ENCODE measurements around the gene LHX4.

DNA sequence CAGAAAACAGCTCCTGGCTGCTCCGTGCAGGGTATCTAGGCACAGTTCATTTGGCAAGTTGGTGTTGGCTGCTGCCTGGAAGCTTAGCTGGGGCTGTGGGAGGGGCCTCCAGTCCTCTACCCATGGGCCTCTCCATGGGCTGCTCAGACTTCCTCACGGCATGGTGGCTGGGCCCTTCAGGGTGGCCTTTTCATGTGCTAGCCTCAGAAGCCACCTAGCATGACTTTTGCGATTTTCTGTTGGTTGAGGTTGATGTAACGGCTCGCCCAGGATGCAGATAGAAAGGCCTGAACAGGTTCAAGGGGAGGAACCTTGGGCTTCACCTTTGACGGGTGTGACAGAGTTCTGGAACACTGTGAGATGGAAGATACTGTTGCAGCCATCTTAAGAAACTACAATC, 25.8 kb upstream of the LHX4 start:
- TF ChIP-seq, protein P1, sequence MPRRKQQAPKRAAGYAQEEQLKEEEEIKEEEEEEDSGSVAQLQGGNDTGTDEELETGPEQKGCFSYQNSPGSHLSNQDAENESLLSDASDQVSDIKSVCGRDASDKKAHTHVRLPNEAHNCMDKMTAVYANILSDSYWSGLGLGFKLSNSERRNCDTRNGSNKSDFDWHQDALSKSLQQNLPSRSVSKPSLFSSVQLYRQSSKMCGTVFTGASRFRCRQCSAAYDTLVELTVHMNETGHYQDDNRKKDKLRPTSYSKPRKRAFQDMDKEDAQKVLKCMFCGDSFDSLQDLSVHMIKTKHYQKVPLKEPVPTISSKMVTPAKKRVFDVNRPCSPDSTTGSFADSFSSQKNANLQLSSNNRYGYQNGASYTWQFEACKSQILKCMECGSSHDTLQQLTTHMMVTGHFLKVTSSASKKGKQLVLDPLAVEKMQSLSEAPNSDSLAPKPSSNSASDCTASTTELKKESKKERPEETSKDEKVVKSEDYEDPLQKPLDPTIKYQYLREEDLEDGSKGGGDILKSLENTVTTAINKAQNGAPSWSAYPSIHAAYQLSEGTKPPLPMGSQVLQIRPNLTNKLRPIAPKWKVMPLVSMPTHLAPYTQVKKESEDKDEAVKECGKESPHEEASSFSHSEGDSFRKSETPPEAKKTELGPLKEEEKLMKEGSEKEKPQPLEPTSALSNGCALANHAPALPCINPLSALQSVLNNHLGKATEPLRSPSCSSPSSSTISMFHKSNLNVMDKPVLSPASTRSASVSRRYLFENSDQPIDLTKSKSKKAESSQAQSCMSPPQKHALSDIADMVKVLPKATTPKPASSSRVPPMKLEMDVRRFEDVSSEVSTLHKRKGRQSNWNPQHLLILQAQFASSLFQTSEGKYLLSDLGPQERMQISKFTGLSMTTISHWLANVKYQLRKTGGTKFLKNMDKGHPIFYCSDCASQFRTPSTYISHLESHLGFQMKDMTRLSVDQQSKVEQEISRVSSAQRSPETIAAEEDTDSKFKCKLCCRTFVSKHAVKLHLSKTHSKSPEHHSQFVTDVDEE (CRISPR knock-in tag; IDR thresholded peaks at IDR 0.05): no peak
- TF ChIP-seq ZFP30 (CRISPR knock-in tag; IDR thresholded peaks at IDR 0.05): no peak
- TF ChIP-seq ARNTL (CRISPR knock-in tag; IDR thresholded peaks at IDR 0.05; ENCODE audit: borderline replicate concordance, low read depth): no peak
- TF ChIP-seq, protein P2, sequence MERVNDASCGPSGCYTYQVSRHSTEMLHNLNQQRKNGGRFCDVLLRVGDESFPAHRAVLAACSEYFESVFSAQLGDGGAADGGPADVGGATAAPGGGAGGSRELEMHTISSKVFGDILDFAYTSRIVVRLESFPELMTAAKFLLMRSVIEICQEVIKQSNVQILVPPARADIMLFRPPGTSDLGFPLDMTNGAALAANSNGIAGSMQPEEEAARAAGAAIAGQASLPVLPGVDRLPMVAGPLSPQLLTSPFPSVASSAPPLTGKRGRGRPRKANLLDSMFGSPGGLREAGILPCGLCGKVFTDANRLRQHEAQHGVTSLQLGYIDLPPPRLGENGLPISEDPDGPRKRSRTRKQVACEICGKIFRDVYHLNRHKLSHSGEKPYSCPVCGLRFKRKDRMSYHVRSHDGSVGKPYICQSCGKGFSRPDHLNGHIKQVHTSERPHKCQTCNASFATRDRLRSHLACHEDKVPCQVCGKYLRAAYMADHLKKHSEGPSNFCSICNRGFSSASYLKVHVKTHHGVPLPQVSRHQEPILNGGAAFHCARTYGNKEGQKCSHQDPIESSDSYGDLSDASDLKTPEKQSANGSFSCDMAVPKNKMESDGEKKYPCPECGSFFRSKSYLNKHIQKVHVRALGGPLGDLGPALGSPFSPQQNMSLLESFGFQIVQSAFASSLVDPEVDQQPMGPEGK (CRISPR knock-in tag; IDR thresholded peaks at IDR 0.05; ENCODE audit: borderline replicate concordance): no peak
- TF ChIP-seq OSR1 (CRISPR knock-in tag; IDR thresholded peaks at IDR 0.05): no peak
- no peak for TF ChIP-seq ISL1 (CRISPR knock-in tag; IDR thresholded peaks at IDR 0.05)
- TF ChIP-seq, protein P3, sequence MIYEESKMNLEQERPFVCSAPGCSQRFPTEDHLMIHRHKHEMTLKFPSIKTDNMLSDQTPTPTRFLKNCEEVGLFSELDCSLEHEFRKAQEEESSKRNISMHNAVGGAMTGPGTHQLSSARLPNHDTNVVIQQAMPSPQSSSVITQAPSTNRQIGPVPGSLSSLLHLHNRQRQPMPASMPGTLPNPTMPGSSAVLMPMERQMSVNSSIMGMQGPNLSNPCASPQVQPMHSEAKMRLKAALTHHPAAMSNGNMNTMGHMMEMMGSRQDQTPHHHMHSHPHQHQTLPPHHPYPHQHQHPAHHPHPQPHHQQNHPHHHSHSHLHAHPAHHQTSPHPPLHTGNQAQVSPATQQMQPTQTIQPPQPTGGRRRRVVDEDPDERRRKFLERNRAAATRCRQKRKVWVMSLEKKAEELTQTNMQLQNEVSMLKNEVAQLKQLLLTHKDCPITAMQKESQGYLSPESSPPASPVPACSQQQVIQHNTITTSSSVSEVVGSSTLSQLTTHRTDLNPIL (CRISPR knock-in tag; IDR thresholded peaks at IDR 0.05; ENCODE audit: low read depth): no peak
- no peak for TF ChIP-seq ZFP3 (CRISPR knock-in tag; IDR thresholded peaks at IDR 0.05)
- TF ChIP-seq ESRRG (CRISPR knock-in tag; IDR thresholded peaks at IDR 0.05): no peak
- TF ChIP-seq PPARA (CRISPR knock-in tag; IDR thresholded peaks at IDR 0.05; ENCODE audit: borderline replicate concordance): no peak
- no peak for TF ChIP-seq SNAI2 (CRISPR knock-in tag; IDR thresholded peaks at IDR 0.05)
- no peak for TF ChIP-seq ZC3H10 (CRISPR knock-in tag; IDR thresholded peaks at IDR 0.05)
- TF ChIP-seq BACH2 (CRISPR knock-in tag; IDR thresholded peaks at IDR 0.05; ENCODE audit: borderline replicate concordance): no peak
